Esophagus muscularis mucosa (tissue), 4 donors: ENCODE data around the gene DNAL1. TPM values are rescaled to one million over a fixed set of nuclear protein-coding genes. Genes with fewer than 3 reads are reported as not detected.

Source experiments
- DNase-seq: peaks from one replicate; pipeline ENCODE4 v3.0.0-alpha.2; 2017; ENCODE audit errors: extremely low spot score
- H3K27ac ChIP-seq, 4 donors: fragments of 200-600 bp; sonication (generic); replicated peaks in 1 of 4; 1 replicate in 3 of 4; 2 replicates in 1 of 4; pipeline ENCODE4 v1.5.1; 2016 to 2019; ENCODE audit warnings: mild to moderate bottlenecking in 1 of 4
- H3K27me3 ChIP-seq, 4 donors: fragments of 200-600 bp; sonication (generic); one replicate each; pipeline versions ENCODE4 v1.5.1 to v1.6.0; 2016 to 2019
- H3K36me3 ChIP-seq, 4 donors: fragments of 200-600 bp; sonication (generic); one replicate each; pipeline ENCODE4 v1.5.1; 2016 to 2019
- H3K4me1 ChIP-seq, 4 donors: fragments of 200-600 bp; sonication (generic); one replicate each; pipeline ENCODE4 v1.5.1; 2016 to 2019
- H3K4me3 ChIP-seq, 4 donors: fragments of 200-600 bp; sonication (generic); 1 replicate in 2 of 4; 2 replicates in 2 of 4; pipeline ENCODE4 v1.5.1; 2016 to 2019; ENCODE audit warnings: mild to moderate bottlenecking in 4 of 4, moderate library complexity in 1 of 4
- H3K9me3 ChIP-seq, 4 donors: fragments of 200-600 bp; sonication (generic); 1 replicate in 3 of 4; 2 replicates in 1 of 4; pipeline ENCODE4 v1.5.1; 2016 to 2019
- EP300 ChIP-seq: sonication (generic); formaldehyde crosslinking; IDR thresholded peaks from one replicate; pipeline ENCODE4 v1.6.1; 2017; ENCODE audit warnings: antibody characterized with exemption
- POLR2A ChIP-seq: fragments of 450-650 bp; IDR thresholded peaks from one replicate; pipeline ENCODE4 v1.6.1; 2017; ENCODE audit warnings: antibody characterized with exemption, moderate library complexity, mild to moderate bottlenecking, low read depth
- POLR2AphosphoS5 ChIP-seq, 2 donors: sonication (generic); formaldehyde crosslinking; IDR thresholded peaks; one replicate each; pipeline ENCODE4 v1.6.1; 2017; ENCODE audit warnings: antibody characterized with exemption in 2 of 2
- WGBS: methylation state at CpG from one replicate; pipeline ENCODE4 v1.1.5; 2018; 5-methylcytosine and 5-hydroxymethylcytosine counted together
- intact Hi-C: fragments of 100-400 bp; cut with DNase I; formaldehyde crosslinking; loops from one replicate; pipeline ENCODE4 v1.15.1; 2023
- total RNA-seq, 4 donors: library from RNA; depleted of rRNA; stranded (reverse); fragments of >200 nt; gene quantifications; one replicate each; pipeline versions ENCODE4 v1.1.0 to v1.2.1, GENCODE V29; 2016
- TF ChIP-seq, protein P1 (sequence below), 3 experiments: fragments of 200-600 bp in 2 of 3; fragments of 450-650 bp in 1 of 3; sonication (generic) in 2 of 3; IDR thresholded peaks; one replicate each; pipeline ENCODE4 v1.5.1; 2017 to 2019; ENCODE audit warnings: antibody characterized with exemption in 3 of 3, mild to moderate bottlenecking in 2 of 3, moderate library complexity in 1 of 3

The DNAL1 gene
- total RNA-seq, 4 donors from 2014 or later: 6.2 to 13.7 (median 10.4) TPM

DNA sequence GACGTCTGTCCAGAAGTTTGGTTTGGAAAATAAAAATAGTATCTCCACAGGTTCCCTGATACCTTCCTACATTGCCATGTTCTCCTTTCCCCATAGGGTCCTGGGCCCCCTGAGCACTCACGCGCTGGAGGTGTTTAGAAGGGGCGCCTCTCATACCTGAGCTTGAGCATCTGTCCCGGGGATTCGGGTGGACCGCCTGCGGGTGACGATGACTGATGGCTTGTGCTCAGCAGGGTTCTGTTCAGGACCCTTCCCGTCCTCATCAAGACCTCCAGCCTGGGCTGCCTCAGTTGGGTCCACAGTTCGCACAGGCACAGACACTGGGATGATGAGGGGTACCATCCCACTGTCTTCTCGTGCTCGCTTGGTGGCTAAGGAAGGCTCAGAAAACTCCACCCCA lies 92.1 kb downstream of the DNAL1 start:
- peak overlapping the region in 3 of 4 donors; percentile 16 to 98 (median 85) for H3K27ac ChIP-seq
- WGBS: 77% methylated on average over 13 of the region's 13 CpGs
- peaks cover 39 to 45% (median 41%) of the 10 kb centered on the region in 4 donors for H3K4me1 ChIP-seq
- H3K27me3 ChIP-seq: no peaks in the 10 kb centered on the region
- peaks cover 24 to 78% (median 58%) of the 10 kb centered on the region in 4 donors for H3K36me3 ChIP-seq
- DNase-seq: no peak
- no peaks in the 10 kb centered on the region for H3K9me3 ChIP-seq
- no peak overlapping the region for H3K4me3 ChIP-seq
- intact Hi-C loops: no loop called here
- TF ChIP-seq EP300: no peak
- TF ChIP-seq, protein P1, sequence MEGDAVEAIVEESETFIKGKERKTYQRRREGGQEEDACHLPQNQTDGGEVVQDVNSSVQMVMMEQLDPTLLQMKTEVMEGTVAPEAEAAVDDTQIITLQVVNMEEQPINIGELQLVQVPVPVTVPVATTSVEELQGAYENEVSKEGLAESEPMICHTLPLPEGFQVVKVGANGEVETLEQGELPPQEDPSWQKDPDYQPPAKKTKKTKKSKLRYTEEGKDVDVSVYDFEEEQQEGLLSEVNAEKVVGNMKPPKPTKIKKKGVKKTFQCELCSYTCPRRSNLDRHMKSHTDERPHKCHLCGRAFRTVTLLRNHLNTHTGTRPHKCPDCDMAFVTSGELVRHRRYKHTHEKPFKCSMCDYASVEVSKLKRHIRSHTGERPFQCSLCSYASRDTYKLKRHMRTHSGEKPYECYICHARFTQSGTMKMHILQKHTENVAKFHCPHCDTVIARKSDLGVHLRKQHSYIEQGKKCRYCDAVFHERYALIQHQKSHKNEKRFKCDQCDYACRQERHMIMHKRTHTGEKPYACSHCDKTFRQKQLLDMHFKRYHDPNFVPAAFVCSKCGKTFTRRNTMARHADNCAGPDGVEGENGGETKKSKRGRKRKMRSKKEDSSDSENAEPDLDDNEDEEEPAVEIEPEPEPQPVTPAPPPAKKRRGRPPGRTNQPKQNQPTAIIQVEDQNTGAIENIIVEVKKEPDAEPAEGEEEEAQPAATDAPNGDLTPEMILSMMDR (IDR thresholded peaks at IDR 0.05): no peak
- no peak for TF ChIP-seq POLR2A
- TF ChIP-seq POLR2AphosphoS5 (IDR thresholded peaks at IDR 0.05): no peak

DNA sequence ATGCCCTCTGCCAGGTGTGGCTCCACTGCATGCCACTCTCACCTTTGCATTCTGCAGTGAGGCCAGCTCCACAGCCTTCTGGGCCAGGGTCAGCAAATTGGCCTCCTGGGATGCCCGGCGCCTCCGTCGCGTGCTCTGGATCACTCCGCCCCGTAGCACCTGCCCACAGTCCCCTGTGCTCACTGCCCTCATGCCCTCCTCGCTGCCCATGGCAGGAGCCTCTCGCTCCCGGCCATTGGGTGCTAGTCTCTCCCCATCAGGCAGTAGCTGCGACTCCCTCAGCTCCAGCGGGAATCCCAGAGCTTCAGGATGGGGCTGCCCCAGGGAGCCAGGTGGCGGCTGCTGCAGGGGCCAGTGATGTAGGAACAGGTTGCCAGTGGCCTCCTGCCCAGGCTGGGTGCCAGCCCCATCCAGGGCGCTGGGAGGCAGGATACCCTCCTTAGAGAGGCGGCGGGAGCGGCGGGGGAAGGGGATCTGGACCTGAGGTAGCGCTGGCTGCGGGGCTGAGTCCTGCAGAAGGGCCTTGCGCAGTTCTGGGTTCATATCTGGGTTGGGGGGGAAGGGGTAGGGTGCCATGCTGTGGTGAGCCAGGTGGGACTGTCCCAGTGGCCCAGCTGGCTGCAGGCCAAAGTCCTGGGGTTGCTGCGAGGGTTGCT lies 93.9 kb downstream of the DNAL1 start:
- no peak for DNase-seq
- TF ChIP-seq, protein P1 (IDR thresholded peaks at IDR 0.05): no peak
- TF ChIP-seq EP300 (no peak), POLR2A (no peak), POLR2AphosphoS5 (IDR thresholded peaks at IDR 0.05) (no peak)
- H3K36me3 ChIP-seq: peaks cover 24 to 63% (median 51%) of the 10 kb centered on the region in 4 donors
- 90% methylated on average over 9 of the region's 22 CpGs for WGBS
- H3K4me1 ChIP-seq: peaks cover 52 to 57% (median 54%) of the 10 kb centered on the region in 4 donors
- intact Hi-C loops: no loop called here
- H3K27me3 ChIP-seq: no peaks in the 10 kb centered on the region
- no peaks in the 10 kb centered on the region for H3K9me3 ChIP-seq
- no peak overlapping the region for H3K4me3 ChIP-seq
- peak overlapping the region; percentile 84 to 98 (median 86) for H3K27ac ChIP-seq

DNA sequence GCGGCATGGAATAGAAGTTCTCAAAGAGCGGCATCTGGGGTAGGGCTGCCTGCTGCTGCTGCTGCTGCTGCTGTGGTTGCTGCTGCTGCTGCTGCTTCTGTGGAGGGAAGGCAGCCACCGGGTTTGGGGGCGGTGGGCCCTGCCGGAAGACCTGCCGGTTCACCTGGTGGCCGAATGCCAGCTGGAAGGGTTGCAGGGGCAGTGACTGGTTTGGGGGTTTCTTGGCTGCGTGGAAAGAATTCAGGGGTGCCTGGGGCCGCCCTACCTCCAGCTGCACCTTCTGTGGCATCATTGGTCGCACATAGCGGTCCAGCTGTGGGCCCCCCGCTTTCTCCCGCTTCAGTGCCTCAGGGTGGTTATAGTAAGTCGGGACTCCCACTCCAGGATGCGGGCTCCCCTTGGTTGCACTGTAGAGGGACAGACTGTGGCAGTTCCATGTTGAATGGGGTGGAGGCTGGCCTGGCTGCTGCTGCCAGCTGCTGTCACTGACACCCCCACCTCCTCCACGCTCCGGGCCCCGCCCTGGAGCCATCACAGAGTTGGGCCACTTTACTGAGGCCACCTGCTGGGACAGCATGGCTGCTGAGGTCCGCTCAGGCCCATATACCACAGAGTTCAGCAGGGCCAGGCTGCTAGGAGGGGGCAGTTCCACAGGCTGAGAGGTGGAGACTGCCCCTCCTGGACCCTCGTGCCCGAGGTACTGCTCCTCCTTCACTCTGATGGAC lies 94.5 kb downstream of the DNAL1 start:
- no peak for DNase-seq
- no peaks in the 10 kb centered on the region for H3K9me3 ChIP-seq
- H3K4me3 ChIP-seq: no peak overlapping the region
- WGBS: 88% methylated on average over 13 of the region's 21 CpGs
- peak overlapping the region; percentile 84 to 98 (median 86) for H3K27ac ChIP-seq
- intact Hi-C loops: no loop called here
- TF ChIP-seq POLR2AphosphoS5 (IDR thresholded peaks at IDR 0.05) (no peak), POLR2A (no peak), EP300 (no peak)
- TF ChIP-seq, protein P1 (IDR thresholded peaks at IDR 0.05): no peak
- peaks cover 23 to 57% (median 48%) of the 10 kb centered on the region in 4 donors for H3K36me3 ChIP-seq
- H3K27me3 ChIP-seq: no peaks in the 10 kb centered on the region
- peaks cover 59 to 64% (median 60%) of the 10 kb centered on the region in 4 donors for H3K4me1 ChIP-seq

DNA sequence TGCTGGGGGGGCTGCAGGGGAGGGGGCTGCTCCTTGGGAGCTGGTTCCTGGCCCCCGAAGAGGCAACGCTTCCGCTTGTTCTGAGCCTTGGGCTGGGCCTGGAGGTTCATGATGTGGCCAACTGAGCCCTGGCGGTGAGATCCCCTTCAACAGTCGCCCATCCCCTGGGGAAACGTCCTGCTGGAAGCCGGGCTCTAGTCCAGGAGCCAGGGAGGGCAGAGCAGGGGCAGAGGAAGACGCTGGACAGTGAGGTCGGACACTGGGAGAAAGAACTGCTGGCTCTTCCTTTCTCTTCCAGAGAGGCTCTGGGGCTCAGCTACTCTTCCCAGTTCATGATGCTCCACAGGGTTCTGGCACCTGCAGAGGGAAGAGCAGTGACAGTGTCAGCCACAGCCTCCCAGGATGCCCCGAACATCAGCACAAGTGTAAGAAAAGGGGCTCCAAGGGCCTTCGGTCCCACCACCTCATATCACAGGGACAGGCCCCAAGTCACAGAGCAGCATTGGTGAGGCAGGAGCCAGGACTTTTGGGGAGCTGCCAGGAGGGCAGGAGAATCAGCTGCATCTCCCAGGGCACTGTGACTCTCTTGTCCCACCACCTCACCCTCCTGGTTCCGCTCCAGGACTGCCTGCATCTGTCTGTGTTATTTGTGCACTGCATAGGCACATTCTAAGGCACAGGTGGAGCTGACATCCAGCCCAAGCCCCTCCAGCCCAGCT lies 95.3 kb downstream of the DNAL1 start:
- intact Hi-C loops: no loop called here
- H3K27me3 ChIP-seq: no peaks in the 10 kb centered on the region
- no peak for DNase-seq
- TF ChIP-seq EP300 (no peak), POLR2AphosphoS5 (IDR thresholded peaks at IDR 0.05) (no peak), POLR2A (no peak)
- TF ChIP-seq, protein P1 (IDR thresholded peaks at IDR 0.05): no peak
- H3K36me3 ChIP-seq: peaks cover 18 to 49% (median 44%) of the 10 kb centered on the region in 4 donors
- peak overlapping the region; percentile 84 to 98 (median 86) for H3K27ac ChIP-seq
- peaks cover 66 to 71% (median 68%) of the 10 kb centered on the region in 4 donors for H3K4me1 ChIP-seq
- peak overlapping the region in 2 of 4 donors; percentile 44 to 52 for H3K4me3 ChIP-seq
- WGBS: 53% methylated on average over 12 of the region's 12 CpGs
- H3K9me3 ChIP-seq: no peaks in the 10 kb centered on the region
